ENCODE measurements around the gene XYLT1. TPM values are rescaled to one million over a fixed set of nuclear protein-coding genes. Genes with fewer than 3 reads are reported as not detected.

XYLT1 gene
- total and polyA plus RNA-seq, 9 of the 15 experiments (the other 6 are each of a cell fraction or from before 2014, with no cell fraction given): 0.03 to 0.09 (median 0.08) TPM; not detected in 6

- ATAC-seq (no peak), DNase-seq (ENCODE audit: extremely low read depth in 1 of 4, low spot score in 3 of 4) (no peak), FAIRE-seq (no peak)
- BruUV-seq (replicated peaks): no TSS peak
- no peaks in the 10 kb centered on the region for H3K36me3 ChIP-seq (ENCODE audit: control insufficient read depth, insufficient read depth, low read length)
- no peaks in the 10 kb centered on the region for H3K4me1 ChIP-seq (replicated peaks in 1 of 2; ENCODE audit: control insufficient read depth in 2 of 2, insufficient read depth in 2 of 2, low read length in 2 of 2)
- no peaks in the 10 kb centered on the region for H3K9me3 ChIP-seq (replicated peaks; ENCODE audit: control insufficient read depth, insufficient read depth, low read depth, low read length)
- H4K20me1 ChIP-seq (replicated peaks; ENCODE audit: control insufficient read depth, insufficient read depth, low read length): 0 out of 2 replicates have a peak, but pooled peaks cover 3% of the 10 kb centered on the region
- H3K9me1 ChIP-seq (ENCODE audit: control insufficient read depth, insufficient read depth, low read length): no peaks in the 10 kb centered on the region
- H2AFZ ChIP-seq (ENCODE audit: low read depth, low read length): no peak overlapping the region
- WGBS (ENCODE audit: insufficient coverage, low coverage, missing lambda C conversion rate): 0% methylated on average over 4 of the region's 4 CpGs
- intact Hi-C loops (cut with micrococcal nuclease) (no loop called here), in situ Hi-C loops (cut with MboI) (no loop called here)
- ChIA-PET POLR2A (interaction anchor here (0.6 kb wide), 1 partner anchor 363 kb away, joined by 3 read pairs; no protein-coding TSS in a partner anchor), CTCF (ENCODE audit: low intra/inter-chr PET ratio) (no interaction called here)
- H3K4me3 ChIP-seq: no peak overlapping the region
- H3K4me2 ChIP-seq (ENCODE audit: insufficient read depth, low read length): no peak overlapping the region
- H3K9ac ChIP-seq (ENCODE audit: insufficient read depth in 1 of 2, low read depth in 2 of 2, low read length in 2 of 2): no peak overlapping the region
- H3K79me2 ChIP-seq (ENCODE audit: control insufficient read depth, insufficient read depth, low read length): no peaks in the 10 kb centered on the region
- H3K27me3 ChIP-seq (ENCODE audit: control insufficient read depth in 2 of 2, insufficient read depth in 2 of 2, low read length in 2 of 2): peaks cover 12 to 49% of the 10 kb centered on the region in 2 experiments
- no peak overlapping the region for H3K27ac ChIP-seq (ENCODE audit: extremely low read depth, low read depth, low read length)
- TF ChIP-seq ARID3A (IDR thresholded peaks at IDR 0.05; ENCODE audit: borderline replicate concordance, low read depth, low read length) (no peak), ZNF24 (IDR thresholded peaks at IDR 0.05) (no peak), ZNF318 (IDR thresholded peaks at IDR 0.05; ENCODE audit: borderline replicate concordance in 1 of 2, low read depth in 1 of 2) (no peak), CHD4 (IDR thresholded peaks at IDR 0.05; ENCODE audit: insufficient read depth, insufficient replicate concordance, low read depth, low read length, poor library complexity, severe bottlenecking) (no peak), SMAD4 (CRISPR knock-in tag; conservative IDR thresholded peaks at IDR 0.05) (no peak), RBM15 (IDR thresholded peaks at IDR 0.05; ENCODE audit: insufficient read depth, low read length) (no peak), CCNT2 (IDR thresholded peaks at IDR 0.05; ENCODE audit: borderline replicate concordance, extremely low read depth, insufficient read length, low read depth, low read length) (no peak), NKRF (IDR thresholded peaks at IDR 0.05; ENCODE audit: borderline replicate concordance) (no peak), XRCC4 (IDR thresholded peaks at IDR 0.05; ENCODE audit: extremely low read depth, insufficient read depth, insufficient read length) (no peak), ZNF3 (CRISPR knock-in tag; IDR thresholded peaks at IDR 0.05) (no peak)
These were observed 130.0 kb downstream of the XYLT1 start for GRCh38 chr16:17340804-17341203.

Data from K562 (cell line).